GM18498 (cell line): ENCODE measurements around the gene FBXL15.

Experiments used
- ATAC-seq: cut with Tn5 transposase; IDR thresholded peaks from one replicate; pipeline ENCODE4 v1.9.1; 2021; ENCODE audit warnings: mild to moderate bottlenecking, moderate library complexity; ENCODE audit not compliant: unreplicated experiment

Gene FBXL15

GRCh38 chr10:102424916-102425315 is 4.3 kb downstream of the FBXL15 start:
- no peak for ATAC-seq

GRCh38 chr10:102425444-102425843 is 4.8 kb downstream of the FBXL15 start:
- ATAC-seq: no peak

- ATAC-seq: no peak
Measured at GRCh38 chr10:102426803-102427287, 6.2 kb downstream of the FBXL15 start.

GRCh38 chr10:102429468-102429867 is 8.8 kb downstream of the FBXL15 start:
- no peak for ATAC-seq

- ATAC-seq: no peak
Measured at GRCh38 chr10:102431452-102432124, 11.0 kb downstream of the FBXL15 start.

- peak; percentile 88 for ATAC-seq
Measured at GRCh38 chr10:102432162-102432950, 11.7 kb downstream of the FBXL15 start, which contains the start of gene CUEDC2. TSS of gene CUEDC2 (minus strand) at chr10:102432574. CDS start at chr10:102425188, 7,386 bp downstream.

- ATAC-seq: no peak
Measured at GRCh38 chr10:102433619-102434046, 13.0 kb downstream of the FBXL15 start.

GRCh38 chr10:102434394-102435132 is 13.9 kb downstream of the FBXL15 start:
- no peak for ATAC-seq

- ATAC-seq: no peak
Measured at GRCh38 chr10:102435133-102435497, 14.5 kb downstream of the FBXL15 start.

GRCh38 chr10:102435529-102436233 is 15.0 kb downstream of the FBXL15 start:
- ATAC-seq: no peak

GRCh38 chr10:102436312-102436711 is 15.7 kb downstream of the FBXL15 start:
- ATAC-seq: no peak

GRCh38 chr10:102437515-102437914 is 16.9 kb downstream of the FBXL15 start:
- no peak for ATAC-seq

GRCh38 chr10:102438374-102438773 is 17.7 kb downstream of the FBXL15 start:
- no peak for ATAC-seq

GRCh38 chr10:102444851-102445250 is 24.2 kb downstream of the FBXL15 start:
- no peak for ATAC-seq

GRCh38 chr10:102449321-102450123 is 28.9 kb downstream of the FBXL15 start:
- peak; percentile 53 for ATAC-seq

GRCh38 chr10:102450124-102450373 is 29.4 kb downstream of the FBXL15 start:
- ATAC-seq: no peak

- peak; percentile 81 for ATAC-seq
Measured at GRCh38 chr10:102450374-102451104, 29.9 kb downstream of the FBXL15 start.

GRCh38 chr10:102451105-102451969 is 30.7 kb downstream of the FBXL15 start, which contains the start of gene C10orf95:
TSS of gene C10orf95 (minus strand) at chr10:102451543. CDS start at chr10:102451093, 450 bp downstream.
- ATAC-seq: no peak
